Muscle layer of colon (tissue), 2 donors: ENCODE results near the gene CHDH.

Source experiments
- H3K27ac ChIP-seq: one replicate; pipeline ENCODE4 v1.7.0; 2013; ENCODE audit warnings: low read depth, mild to moderate bottlenecking, low read length, moderate library complexity
- H3K27me3 ChIP-seq, 2 donors: one replicate each; pipeline ENCODE4 v1.7.0; 2013; ENCODE audit warnings: low read length in 2 of 2, mild to moderate bottlenecking in 2 of 2; ENCODE audit not compliant: insufficient read depth in 2 of 2, control insufficient read depth in 1 of 2
- H3K36me3 ChIP-seq: one replicate; pipeline ENCODE4 v1.7.0; 2013; ENCODE audit warnings: mild to moderate bottlenecking, low read length; ENCODE audit not compliant: insufficient read depth
- H3K4me1 ChIP-seq: one replicate; pipeline ENCODE4 v1.7.0; 2013; ENCODE audit warnings: mild to moderate bottlenecking, low read length; ENCODE audit not compliant: insufficient read depth
- H3K4me3 ChIP-seq, 2 donors: one replicate each; pipeline ENCODE4 v1.7.0; 2013; ENCODE audit warnings: low read length in 2 of 2, low read depth in 1 of 2, mild to moderate bottlenecking in 1 of 2, moderate library complexity in 1 of 2
- H3K9ac ChIP-seq: one replicate; pipeline ENCODE4 v1.7.0; 2013; ENCODE audit warnings: low read length
- H3K9me3 ChIP-seq: one replicate; pipeline ENCODE4 v1.7.0; 2013; ENCODE audit warnings: mild to moderate bottlenecking, low read length
- donor health status: abdominal sarcoma.
- donor health status: Adenocarcinoma of cecum.

The CHDH gene

DNA sequence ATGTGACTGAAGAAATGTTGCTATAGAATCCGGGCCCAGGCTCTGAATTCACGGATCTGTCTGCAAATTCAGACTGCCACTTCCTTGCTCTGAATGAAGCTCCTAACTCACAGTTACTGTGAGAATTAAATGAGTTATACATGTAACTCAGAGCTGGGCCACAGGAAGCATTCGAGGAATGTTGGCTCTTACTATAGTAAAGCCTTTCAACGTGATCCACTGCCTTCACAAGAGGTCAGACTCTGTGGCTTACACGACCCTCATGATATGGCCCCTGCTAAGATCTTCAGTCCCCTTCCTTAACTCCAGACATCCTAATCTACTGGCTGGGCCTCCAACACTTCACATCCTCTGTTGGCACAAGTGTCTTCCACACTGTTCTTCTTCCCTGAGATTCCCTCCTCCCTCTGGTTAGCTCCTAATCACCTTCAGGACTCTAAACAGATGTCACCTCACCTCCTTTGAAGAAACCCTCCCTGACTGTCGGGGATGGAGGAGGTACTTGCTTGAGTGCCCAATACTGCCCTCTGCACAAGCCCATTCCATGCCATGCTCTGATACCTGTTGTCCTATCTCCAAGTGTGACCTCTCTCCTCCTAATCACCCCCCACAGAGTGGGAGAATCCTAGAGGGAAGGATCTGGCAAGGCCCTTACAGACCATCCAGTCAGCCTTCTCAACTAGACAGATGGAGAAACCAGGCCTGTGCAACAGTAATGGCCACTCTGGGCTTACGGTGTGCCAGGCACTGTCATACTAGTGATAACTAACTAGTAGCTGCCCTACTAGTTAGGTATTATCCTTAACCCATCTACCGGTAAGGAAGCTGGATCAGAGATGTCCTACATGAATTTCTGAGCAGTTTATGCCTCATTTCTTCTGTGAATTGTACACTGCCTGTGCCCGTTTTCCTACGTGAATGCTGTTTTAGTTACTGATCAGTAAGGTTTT lies 34.5 kb upstream of the CHDH start:
- H3K4me1 ChIP-seq, result peaks cover 13% of the 10 kb centered on the region
- H3K4me3 ChIP-seq, result peak overlapping the region; percentile 73 to 88
- H3K27ac ChIP-seq, result peak overlapping the region; percentile 67
- peak overlapping the region; percentile 30 for H3K9ac ChIP-seq
- peaks cover 50% of the 10 kb centered on the region for H3K36me3 ChIP-seq
- no peaks in the 10 kb centered on the region for H3K9me3 ChIP-seq
- no peaks in the 10 kb centered on the region for H3K27me3 ChIP-seq

GRCh38 chr3:53865732-53866499 lies 19.7 kb upstream of the CHDH start:
- no peaks in the 10 kb centered on the region for H3K9me3 ChIP-seq
- H3K4me1 ChIP-seq, result no peaks in the 10 kb centered on the region
- H3K9ac ChIP-seq, result no peak overlapping the region
- no peak overlapping the region for H3K27ac ChIP-seq
- H3K27me3 ChIP-seq, result no peaks in the 10 kb centered on the region
- H3K4me3 ChIP-seq, result no peak overlapping the region
- peaks cover 64% of the 10 kb centered on the region for H3K36me3 ChIP-seq

DNA sequence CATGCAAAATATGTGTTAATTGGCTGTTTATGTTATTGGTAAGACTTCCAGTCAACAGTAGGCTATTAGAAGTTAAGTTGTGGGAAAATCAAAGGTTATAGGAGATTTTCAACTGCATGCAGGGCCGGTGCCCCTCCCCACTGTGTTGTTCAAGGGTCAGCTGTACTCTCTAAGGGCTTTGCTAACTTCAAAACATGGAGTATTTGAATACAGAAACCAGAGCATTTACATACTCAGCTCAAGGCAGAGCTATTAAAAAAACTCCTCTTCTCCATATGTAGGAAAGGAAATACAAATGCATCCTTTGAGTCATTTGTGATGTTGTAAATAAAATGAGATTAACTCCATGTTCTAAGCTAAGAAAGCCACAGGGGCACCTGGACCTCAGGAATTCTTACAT lies 16.9 kb upstream of the CHDH start:
- peaks cover 52% of the 10 kb centered on the region for H3K36me3 ChIP-seq
- H3K4me3 ChIP-seq, result no peak overlapping the region
- no peaks in the 10 kb centered on the region for H3K27me3 ChIP-seq
- H3K27ac ChIP-seq, result no peak overlapping the region
- H3K4me1 ChIP-seq, result no peaks in the 10 kb centered on the region
- H3K9me3 ChIP-seq, result no peaks in the 10 kb centered on the region
- H3K9ac ChIP-seq, result no peak overlapping the region

GRCh38 chr3:53862241-53862640 lies 16.0 kb upstream of the CHDH start:
- H3K27ac ChIP-seq, result no peak overlapping the region
- no peaks in the 10 kb centered on the region for H3K4me1 ChIP-seq
- H3K27me3 ChIP-seq, result no peaks in the 10 kb centered on the region
- H3K9me3 ChIP-seq, result no peaks in the 10 kb centered on the region
- H3K36me3 ChIP-seq, result peaks cover 43% of the 10 kb centered on the region
- H3K9ac ChIP-seq, result no peak overlapping the region
- no peak overlapping the region for H3K4me3 ChIP-seq

DNA sequence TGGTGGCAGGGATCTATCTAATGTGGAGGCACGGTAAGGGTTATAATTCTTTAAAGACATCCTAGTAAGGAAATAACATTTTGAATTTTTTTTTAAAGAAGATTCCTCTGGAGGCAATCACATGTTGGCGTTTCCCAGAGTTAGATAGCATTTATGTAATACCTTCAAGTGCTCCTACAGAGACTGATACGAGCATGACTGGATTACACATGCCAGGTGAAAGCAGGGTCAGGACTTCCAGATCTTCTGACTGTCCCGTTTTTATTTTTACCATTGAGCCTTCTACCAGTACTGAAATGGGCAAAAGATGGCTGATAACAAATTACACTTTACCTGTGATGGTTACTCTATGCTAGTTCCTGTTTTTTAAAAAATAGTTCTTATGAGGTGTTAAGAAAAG lies 14.0 kb upstream of the CHDH start:
- H3K4me1 ChIP-seq, result no peaks in the 10 kb centered on the region
- H3K9ac ChIP-seq, result no peak overlapping the region
- no peaks in the 10 kb centered on the region for H3K9me3 ChIP-seq
- H3K27ac ChIP-seq, result no peak overlapping the region
- no peaks in the 10 kb centered on the region for H3K27me3 ChIP-seq
- H3K4me3 ChIP-seq, result no peak overlapping the region
- peaks cover 38% of the 10 kb centered on the region for H3K36me3 ChIP-seq

GRCh38 chr3:53859178-53859577 lies 13.0 kb upstream of the CHDH start:
- no peak overlapping the region for H3K27ac ChIP-seq
- no peaks in the 10 kb centered on the region for H3K27me3 ChIP-seq
- no peak overlapping the region for H3K9ac ChIP-seq
- H3K36me3 ChIP-seq, result peaks cover 32% of the 10 kb centered on the region
- H3K4me3 ChIP-seq, result no peak overlapping the region
- H3K9me3 ChIP-seq, result no peaks in the 10 kb centered on the region
- H3K4me1 ChIP-seq, result no peaks in the 10 kb centered on the region

- no peak overlapping the region for H3K4me3 ChIP-seq
- H3K4me1 ChIP-seq, result no peaks in the 10 kb centered on the region
- no peak overlapping the region for H3K27ac ChIP-seq
- H3K36me3 ChIP-seq, result peaks cover 27% of the 10 kb centered on the region
- H3K9ac ChIP-seq, result no peak overlapping the region
- no peaks in the 10 kb centered on the region for H3K27me3 ChIP-seq
- H3K9me3 ChIP-seq, result no peaks in the 10 kb centered on the region
Measured at GRCh38 chr3:53858096-53858741, 12.0 kb upstream of the CHDH start.

DNA sequence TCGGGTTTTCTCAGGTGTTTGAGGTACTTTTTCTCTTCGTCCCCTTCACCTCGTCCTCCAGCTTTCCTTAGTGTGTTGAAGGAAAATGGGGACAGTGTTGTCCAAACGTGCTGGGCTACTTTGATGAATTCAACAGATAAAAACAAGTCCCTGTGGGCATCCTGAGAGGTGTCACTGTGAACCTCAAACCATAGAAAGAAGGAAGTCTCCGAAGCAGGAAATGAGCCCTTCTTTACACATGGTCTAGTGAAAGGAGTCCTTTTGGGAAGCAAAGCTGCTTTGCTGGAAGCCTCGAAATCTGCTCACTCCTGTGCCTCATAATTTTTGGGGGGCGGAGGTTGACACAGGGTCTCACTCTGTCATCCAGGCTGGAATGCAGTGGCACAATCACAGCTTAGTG lies 10.7 kb upstream of the CHDH start:
- Histone ChIP-seq H3K9ac (no peak overlapping the region), H3K9me3 (no peaks in the 10 kb centered on the region), H3K4me3 (no peak overlapping the region), H3K4me1 (no peaks in the 10 kb centered on the region), H3K36me3 (peaks cover 19% of the 10 kb centered on the region), H3K27ac (no peak overlapping the region), H3K27me3 (no peaks in the 10 kb centered on the region)

GRCh38 chr3:53850895-53851294 lies 4.7 kb upstream of the CHDH start:
- peaks cover 9 to 18% of the 10 kb centered on the region in 2 donors for H3K27me3 ChIP-seq
- H3K9me3 ChIP-seq, result no peaks in the 10 kb centered on the region
- no peaks in the 10 kb centered on the region for H3K4me1 ChIP-seq
- no peak overlapping the region for H3K27ac ChIP-seq
- no peak overlapping the region for H3K4me3 ChIP-seq
- H3K36me3 ChIP-seq, result no peaks in the 10 kb centered on the region
- no peak overlapping the region for H3K9ac ChIP-seq

DNA sequence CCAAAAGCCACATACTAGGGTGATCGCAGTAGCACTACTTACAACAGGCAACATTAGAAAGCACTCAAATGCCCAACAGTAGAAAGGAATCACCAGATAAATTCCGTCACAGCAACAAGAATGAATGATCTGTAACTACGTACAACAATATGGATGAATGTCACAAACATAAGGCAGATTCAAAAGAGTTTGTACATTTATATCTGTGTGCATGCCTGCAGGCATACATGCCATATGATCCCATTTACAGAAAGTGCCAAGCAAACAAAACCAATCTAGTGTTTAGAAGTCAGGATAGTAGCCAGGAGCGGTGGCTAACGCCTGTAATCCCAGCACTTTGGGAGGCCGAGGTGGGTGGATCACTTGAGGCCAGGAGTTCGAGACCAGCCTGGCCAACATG lies 3.7 kb upstream of the CHDH start:
- Histone ChIP-seq H3K27me3 (peaks cover 9 to 18% of the 10 kb centered on the region in 2 donors), H3K4me3 (no peak overlapping the region), H3K36me3 (no peaks in the 10 kb centered on the region), H3K4me1 (no peaks in the 10 kb centered on the region), H3K9me3 (no peaks in the 10 kb centered on the region), H3K9ac (no peak overlapping the region), H3K27ac (no peak overlapping the region)

DNA sequence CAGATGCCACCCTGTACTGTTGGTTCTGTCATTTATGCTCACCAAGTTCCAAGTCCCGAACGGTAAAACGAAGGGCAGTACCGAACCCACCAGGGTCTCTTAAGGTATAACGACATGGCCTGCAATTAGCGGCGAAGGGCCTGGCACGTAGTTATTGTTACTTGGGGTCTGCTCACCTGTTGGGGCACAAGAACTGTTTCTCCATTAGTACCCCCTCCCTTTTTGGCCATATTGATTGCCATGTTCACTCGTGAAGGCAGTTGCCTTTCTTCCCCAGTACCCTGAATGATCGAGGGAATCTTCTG lies 584 bp upstream of the CHDH start:
- Histone ChIP-seq H3K27me3 (peaks cover 9 to 18% of the 10 kb centered on the region in 2 donors), H3K9me3 (no peaks in the 10 kb centered on the region), H3K36me3 (no peaks in the 10 kb centered on the region), H3K9ac (no peak overlapping the region), H3K27ac (no peak overlapping the region), H3K4me3 (peak overlapping the region in 1 of 2 donors; percentile 61), H3K4me1 (no peaks in the 10 kb centered on the region)
